ENCODE results near the gene PARD3.

GRCh38 chr10:34378297-34378696, 436.8 kb downstream of the PARD3 start:
- no peak for TF ChIP-seq CTCF (IDR thresholded peaks at IDR 0.05)
- no peak for TF ChIP-seq POLR2A (IDR thresholded peaks at IDR 0.05)
